C4-2B (cell line): Measurements from ENCODE around the gene SH3RF1.

Source experiments
- CTCF ChIP-seq: fragments of 450-650 bp; conservative IDR thresholded peaks from 2 replicates; pipeline ENCODE4 v1.5.1; 2017; ENCODE audit warnings: mild to moderate bottlenecking
- ZFX ChIP-seq: fragments of 450-650 bp; IDR thresholded peaks from 2 replicates; pipeline ENCODE4 v1.6.1; 2017

- TF ChIP-seq CTCF, result no peak
- TF ChIP-seq ZFX, result no peak
Measured at GRCh38 chr4:169103966-169104412, 166.8 kb downstream of the SH3RF1 start.
